Fibroblast of the aortic adventitia (primary cell): ENCODE measurements around the gene CLNK. TPM values are rescaled to one million over a fixed set of nuclear protein-coding genes. Genes with fewer than 3 reads are reported as not detected.

Source experiments
- DNase-seq: peaks from one replicate; pipeline ENCODE4 v3.0.0-alpha.2; 2010; ENCODE audit warnings: low read depth
- H3K4me3 ChIP-seq: 2 replicates; pipeline ENCODE4 v1.5.1; 2011; ENCODE audit warnings: low read depth, mild to moderate bottlenecking, control low read depth, low read length, moderate library complexity
- total RNA-seq: library from RNA; depleted of rRNA; stranded (reverse); fragments of >200 nt; gene quantifications from 2 replicates; pipeline ENCODE4 v1.2.3, GENCODE V29; 2012; ENCODE audit warnings: low replicate concordance
- TF ChIP-seq, protein P1 (sequence below): IDR thresholded peaks from 2 replicates; pipeline ENCODE4 v1.5.1; 2011; ENCODE audit warnings: mild to moderate bottlenecking, low read length, control low read depth, inconsistent platforms; ENCODE audit not compliant: insufficient read depth

CLNK gene
- total RNA-seq, 1 donor = not detected

DNA sequence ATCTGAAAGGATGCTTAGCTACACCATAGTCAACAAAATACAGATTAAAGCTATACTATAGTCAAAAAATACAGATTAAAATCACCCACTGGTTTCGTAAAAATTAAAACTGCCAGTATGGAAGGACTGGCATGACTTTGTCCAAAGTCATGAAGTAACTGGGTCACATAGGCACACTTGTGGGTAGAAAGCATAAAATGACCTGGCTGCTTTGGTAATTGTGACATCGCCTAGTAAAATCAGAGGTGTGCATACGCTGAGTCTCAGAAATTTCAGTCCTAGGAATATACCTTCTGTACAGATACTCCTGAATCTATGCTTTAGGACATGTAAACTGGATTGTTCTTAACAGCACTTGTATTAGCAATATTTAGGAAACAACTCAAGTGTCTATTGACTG lies 28.1 kb downstream of the CLNK start:
- no peak overlapping the region for H3K4me3 ChIP-seq
- TF ChIP-seq, protein P1, sequence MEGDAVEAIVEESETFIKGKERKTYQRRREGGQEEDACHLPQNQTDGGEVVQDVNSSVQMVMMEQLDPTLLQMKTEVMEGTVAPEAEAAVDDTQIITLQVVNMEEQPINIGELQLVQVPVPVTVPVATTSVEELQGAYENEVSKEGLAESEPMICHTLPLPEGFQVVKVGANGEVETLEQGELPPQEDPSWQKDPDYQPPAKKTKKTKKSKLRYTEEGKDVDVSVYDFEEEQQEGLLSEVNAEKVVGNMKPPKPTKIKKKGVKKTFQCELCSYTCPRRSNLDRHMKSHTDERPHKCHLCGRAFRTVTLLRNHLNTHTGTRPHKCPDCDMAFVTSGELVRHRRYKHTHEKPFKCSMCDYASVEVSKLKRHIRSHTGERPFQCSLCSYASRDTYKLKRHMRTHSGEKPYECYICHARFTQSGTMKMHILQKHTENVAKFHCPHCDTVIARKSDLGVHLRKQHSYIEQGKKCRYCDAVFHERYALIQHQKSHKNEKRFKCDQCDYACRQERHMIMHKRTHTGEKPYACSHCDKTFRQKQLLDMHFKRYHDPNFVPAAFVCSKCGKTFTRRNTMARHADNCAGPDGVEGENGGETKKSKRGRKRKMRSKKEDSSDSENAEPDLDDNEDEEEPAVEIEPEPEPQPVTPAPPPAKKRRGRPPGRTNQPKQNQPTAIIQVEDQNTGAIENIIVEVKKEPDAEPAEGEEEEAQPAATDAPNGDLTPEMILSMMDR = no peak
- DNase-seq = no peak

DNA sequence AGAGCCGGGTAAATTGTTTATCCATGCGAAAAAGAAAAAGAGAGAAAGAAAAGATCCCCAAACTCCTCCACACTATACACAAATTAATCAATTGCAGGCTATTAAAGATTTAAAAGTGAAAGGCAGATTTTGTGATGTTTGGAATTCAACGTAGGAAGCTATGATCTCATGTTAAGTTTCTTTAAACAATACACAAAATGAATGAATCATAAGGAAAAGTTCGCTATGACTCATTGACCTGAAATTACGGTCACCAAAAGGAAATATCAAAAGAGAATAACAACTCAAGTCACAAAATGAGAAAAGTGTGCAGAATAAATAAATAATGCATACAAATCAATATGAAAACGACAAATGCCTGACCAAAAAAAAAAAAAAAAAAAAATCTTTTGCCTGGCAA lies 28.6 kb downstream of the CLNK start:
- DNase-seq = peak; percentile 68
- TF ChIP-seq, protein P1 = no peak
- no peak overlapping the region for H3K4me3 ChIP-seq

DNA sequence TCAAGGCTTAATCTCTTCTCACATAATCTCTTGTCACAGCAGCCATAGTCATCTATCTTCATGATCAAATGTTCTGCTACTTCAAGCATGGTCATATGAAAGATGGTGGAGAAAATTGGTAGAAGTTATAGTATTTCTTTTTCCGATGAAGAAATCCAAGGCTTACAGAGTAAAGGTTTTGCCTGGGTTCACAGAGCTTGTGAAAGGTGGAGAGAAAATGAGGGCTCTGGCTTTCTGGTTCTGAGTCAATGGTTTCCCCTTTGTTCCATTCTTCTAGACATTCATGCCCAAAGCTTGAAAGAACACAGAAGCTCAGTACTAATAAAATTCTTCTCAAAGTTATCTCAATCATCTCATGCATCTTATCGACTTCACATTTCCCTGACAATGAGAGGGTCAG lies 36.1 kb downstream of the CLNK start:
- DNase-seq = no peak
- H3K4me3 ChIP-seq = no peak overlapping the region
- TF ChIP-seq, protein P1 = no peak

DNA sequence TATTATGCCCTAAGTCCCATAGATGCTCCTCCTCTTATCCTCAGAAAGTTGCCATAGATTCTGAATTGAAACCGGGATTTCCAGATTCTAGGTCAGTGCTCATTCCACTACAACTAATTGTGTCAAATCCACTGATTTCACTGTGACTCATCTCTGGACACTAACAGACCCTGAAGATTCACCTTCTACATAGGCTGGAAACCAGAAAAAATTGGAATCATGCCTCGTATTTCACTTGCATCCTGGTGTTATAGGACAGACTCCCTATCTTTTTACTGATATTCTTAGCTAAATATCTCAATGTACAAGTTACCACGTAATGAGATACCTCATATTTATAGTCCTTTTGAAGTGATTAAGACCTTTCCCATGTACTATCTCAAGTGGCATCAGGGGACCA lies 36.7 kb downstream of the CLNK start:
- TF ChIP-seq, protein P1 = no peak
- DNase-seq = no peak
- no peak overlapping the region for H3K4me3 ChIP-seq

DNA sequence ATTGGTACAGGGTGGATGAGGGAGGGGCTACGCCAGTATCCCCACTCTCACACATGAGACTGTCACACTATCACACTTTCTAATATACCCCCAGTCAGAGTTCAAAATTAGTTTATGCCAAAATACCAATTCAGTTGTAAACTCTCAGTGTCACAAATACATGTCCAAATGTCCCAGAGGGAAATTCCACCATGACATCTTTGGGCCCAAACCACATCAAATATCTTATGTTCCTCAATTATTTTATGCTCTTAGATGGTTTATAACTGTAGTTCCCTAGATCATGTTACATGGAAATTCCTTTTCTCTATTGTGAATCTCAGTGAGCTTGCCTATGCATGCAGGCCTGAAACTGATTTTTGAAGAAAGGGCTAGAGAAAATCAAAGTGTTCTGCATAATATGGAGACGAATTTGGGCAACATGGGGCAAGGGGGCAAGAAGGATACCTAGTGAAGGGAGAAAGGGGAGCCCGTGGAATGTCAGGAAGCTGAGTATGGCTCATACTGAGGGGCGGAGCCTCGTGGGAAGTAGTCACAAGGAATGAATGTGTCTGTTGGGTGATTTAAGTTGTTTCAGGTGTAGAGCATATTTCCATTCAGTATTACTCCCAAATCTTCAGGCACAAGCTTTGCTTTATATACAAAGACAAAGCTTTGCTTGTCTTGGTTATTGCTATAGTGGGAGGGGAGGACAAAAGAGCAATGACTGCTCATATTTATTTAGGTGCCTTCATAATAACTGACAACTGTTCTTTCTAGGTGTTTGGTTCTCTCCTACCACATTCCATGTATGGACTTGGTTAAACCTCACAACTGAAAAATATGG lies 40.8 kb downstream of the CLNK start:
- no peak overlapping the region for H3K4me3 ChIP-seq
- DNase-seq = no peak
- TF ChIP-seq, protein P1 = no peak

DNA sequence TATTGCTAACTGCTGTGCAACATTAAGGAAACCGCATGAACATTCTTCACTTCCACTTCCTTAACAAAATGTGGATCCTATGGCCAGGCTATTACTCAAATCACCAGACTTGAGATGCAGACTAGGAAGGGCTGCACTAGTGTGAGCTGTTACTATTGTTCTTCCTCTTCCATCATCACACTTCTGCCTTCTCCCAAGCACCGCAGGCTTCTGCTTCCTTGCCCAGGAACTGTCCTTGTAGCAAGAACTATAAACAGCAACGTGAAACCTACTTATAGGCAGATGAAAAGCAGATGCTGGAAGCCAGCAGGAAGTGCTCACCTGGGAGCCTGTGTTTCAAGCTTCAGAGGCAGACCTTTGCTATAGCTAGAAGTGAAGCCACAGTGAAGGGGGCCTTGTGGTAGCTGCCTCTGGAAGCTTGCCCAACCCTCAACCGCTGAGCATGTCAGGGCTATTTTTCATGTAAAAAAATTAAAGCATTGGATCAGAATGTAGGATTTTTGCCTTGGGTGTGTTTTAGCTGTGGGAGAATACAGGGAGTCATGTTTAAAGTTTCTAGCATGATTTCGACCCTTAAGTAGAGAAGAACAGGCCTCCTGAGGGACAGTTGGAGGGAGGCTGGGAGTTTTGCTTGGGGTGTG lies 43.9 kb downstream of the CLNK start:
- peak; percentile 39 for DNase-seq
- TF ChIP-seq, protein P1 = no peak
- H3K4me3 ChIP-seq = no peak overlapping the region
